Measurements from ENCODE around the gene MAPK1.

Gene MAPK1

GRCh38 chr22:21766691-21767462 lies 100.6 kb downstream of the MAPK1 start:
- H3K4me2 ChIP-seq (ENCODE audit: low read depth, low read length): no peak overlapping the region
- no peaks in the 10 kb centered on the region for H3F3A ChIP-seq (ENCODE audit: insufficient read depth, low read length)
- TF ChIP-seq EZH2 (optimal IDR thresholded peaks at IDR 0.05; ENCODE audit: low read depth, low read length): no peak
- no peak for TF ChIP-seq EZH2phosphoT487 (IDR thresholded peaks at IDR 0.05; ENCODE audit: low read length)
- TF ChIP-seq, protein P1, sequence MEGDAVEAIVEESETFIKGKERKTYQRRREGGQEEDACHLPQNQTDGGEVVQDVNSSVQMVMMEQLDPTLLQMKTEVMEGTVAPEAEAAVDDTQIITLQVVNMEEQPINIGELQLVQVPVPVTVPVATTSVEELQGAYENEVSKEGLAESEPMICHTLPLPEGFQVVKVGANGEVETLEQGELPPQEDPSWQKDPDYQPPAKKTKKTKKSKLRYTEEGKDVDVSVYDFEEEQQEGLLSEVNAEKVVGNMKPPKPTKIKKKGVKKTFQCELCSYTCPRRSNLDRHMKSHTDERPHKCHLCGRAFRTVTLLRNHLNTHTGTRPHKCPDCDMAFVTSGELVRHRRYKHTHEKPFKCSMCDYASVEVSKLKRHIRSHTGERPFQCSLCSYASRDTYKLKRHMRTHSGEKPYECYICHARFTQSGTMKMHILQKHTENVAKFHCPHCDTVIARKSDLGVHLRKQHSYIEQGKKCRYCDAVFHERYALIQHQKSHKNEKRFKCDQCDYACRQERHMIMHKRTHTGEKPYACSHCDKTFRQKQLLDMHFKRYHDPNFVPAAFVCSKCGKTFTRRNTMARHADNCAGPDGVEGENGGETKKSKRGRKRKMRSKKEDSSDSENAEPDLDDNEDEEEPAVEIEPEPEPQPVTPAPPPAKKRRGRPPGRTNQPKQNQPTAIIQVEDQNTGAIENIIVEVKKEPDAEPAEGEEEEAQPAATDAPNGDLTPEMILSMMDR (IDR thresholded peaks at IDR 0.05; ENCODE audit: low read length): no peak
- no peak overlapping the region for H3K27ac ChIP-seq (ENCODE audit: low read length)
- no peak for DNase-seq
- H3K36me3 ChIP-seq (replicated peaks; ENCODE audit: insufficient read depth, low read length): 0 out of 2 replicates have a peak, but pooled peaks cover 2% of the 10 kb centered on the region
- H4K20me1 ChIP-seq (ENCODE audit: insufficient read depth, low read length): no peaks in the 10 kb centered on the region
- H3K9ac ChIP-seq (ENCODE audit: low read length): no peak overlapping the region
- no peaks in the 10 kb centered on the region for H3K4me1 ChIP-seq (ENCODE audit: low read length)
- H2AFZ ChIP-seq (ENCODE audit: low read length): no peak overlapping the region
- no peaks in the 10 kb centered on the region for H3K9me2 ChIP-seq (replicated peaks; ENCODE audit: insufficient read depth, low read length)
- no peaks in the 10 kb centered on the region for H3K79me2 ChIP-seq (ENCODE audit: low read length)
- no peaks in the 10 kb centered on the region for H3K27me3 ChIP-seq (replicated peaks; ENCODE audit: insufficient read depth, low read length)
- no peak overlapping the region for H3K4me3 ChIP-seq (ENCODE audit: low read length)
- no peaks in the 10 kb centered on the region for H3K9me3 ChIP-seq (replicated peaks; ENCODE audit: insufficient read depth, low read length)

- no peak overlapping the region for H2AFZ ChIP-seq (ENCODE audit: low read length)
- no peak for DNase-seq
- no peak overlapping the region for H3K4me3 ChIP-seq (ENCODE audit: low read length)
- no peaks in the 10 kb centered on the region for H3K9me2 ChIP-seq (replicated peaks; ENCODE audit: insufficient read depth, low read length)
- no peaks in the 10 kb centered on the region for H3K27me3 ChIP-seq (replicated peaks; ENCODE audit: insufficient read depth, low read length)
- H3K27ac ChIP-seq (ENCODE audit: low read length): no peak overlapping the region
- no peaks in the 10 kb centered on the region for H3K79me2 ChIP-seq (ENCODE audit: low read length)
- no peak overlapping the region for H3K4me2 ChIP-seq (ENCODE audit: low read depth, low read length)
- no peaks in the 10 kb centered on the region for H3K9me3 ChIP-seq (replicated peaks; ENCODE audit: insufficient read depth, low read length)
- H4K20me1 ChIP-seq (ENCODE audit: insufficient read depth, low read length): no peaks in the 10 kb centered on the region
- H3K36me3 ChIP-seq (replicated peaks; ENCODE audit: insufficient read depth, low read length): 0 out of 2 replicates have a peak, but pooled peaks cover 2% of the 10 kb centered on the region
- TF ChIP-seq EZH2 (optimal IDR thresholded peaks at IDR 0.05; ENCODE audit: low read depth, low read length): no peak
- TF ChIP-seq, protein P1 (IDR thresholded peaks at IDR 0.05; ENCODE audit: low read length): no peak
- no peak for TF ChIP-seq EZH2phosphoT487 (IDR thresholded peaks at IDR 0.05; ENCODE audit: low read length)
- H3K4me1 ChIP-seq (ENCODE audit: low read length): peaks cover 6% of the 10 kb centered on the region; the same call in 1 of the 2 replicates
- H3K9ac ChIP-seq (ENCODE audit: low read length): no peak overlapping the region
- peaks cover 4% of the 10 kb centered on the region for H3F3A ChIP-seq (ENCODE audit: insufficient read depth, low read length)
Measured at GRCh38 chr22:21765909-21766529, 101.4 kb downstream of the MAPK1 start.

DNA sequence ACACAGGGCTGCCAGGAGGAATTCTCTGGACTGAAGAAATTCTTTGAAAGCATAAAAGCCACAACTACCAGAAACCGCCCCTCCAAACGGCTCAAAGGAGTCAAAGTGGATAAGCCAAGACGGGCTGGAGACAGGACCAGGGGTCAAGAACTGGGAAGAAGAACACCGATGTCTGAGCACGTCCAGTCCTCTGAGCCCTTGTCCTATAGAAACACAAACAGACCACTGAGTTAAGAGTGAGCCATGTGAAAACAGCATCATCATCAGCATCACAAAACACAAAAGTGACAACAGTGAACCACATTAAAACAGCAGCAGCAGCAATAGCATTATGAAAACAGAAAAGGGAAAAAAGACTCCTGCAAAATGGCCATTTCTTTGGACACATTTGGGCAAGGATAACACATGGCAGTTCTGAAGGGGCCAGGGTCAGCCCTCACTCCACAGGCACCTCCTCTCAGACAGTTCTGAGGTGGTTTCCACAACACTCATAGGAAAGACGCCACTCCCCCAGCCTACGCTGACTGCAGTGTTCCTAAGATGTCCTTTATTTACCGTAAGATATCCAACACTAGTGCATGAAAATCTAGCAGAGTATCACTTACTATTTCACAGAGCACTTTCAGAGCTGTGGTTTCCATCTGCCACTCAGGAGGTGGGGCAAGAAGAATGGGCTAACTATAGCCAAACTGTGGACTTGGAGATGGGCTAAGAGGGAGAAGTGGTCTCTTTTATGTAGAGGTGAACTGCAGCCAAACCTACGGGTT lies 103.2 kb downstream of the MAPK1 start:
- Histone ChIP-seq H3K79me2 (ENCODE audit: low read length) (no peaks in the 10 kb centered on the region), H3K9me3 (replicated peaks; ENCODE audit: insufficient read depth, low read length) (no peaks in the 10 kb centered on the region), H3F3A (ENCODE audit: insufficient read depth, low read length) (peaks cover 13% of the 10 kb centered on the region), H4K20me1 (ENCODE audit: insufficient read depth, low read length) (no peaks in the 10 kb centered on the region), H3K4me1 (ENCODE audit: low read length) (peaks cover 6% of the 10 kb centered on the region; the same call in 1 of the 2 replicates), H3K27ac (ENCODE audit: low read length) (no peak overlapping the region), H3K4me3 (ENCODE audit: low read length) (no peak overlapping the region), H3K27me3 (replicated peaks; ENCODE audit: insufficient read depth, low read length) (no peaks in the 10 kb centered on the region), H2AFZ (ENCODE audit: low read length) (no peak overlapping the region), H3K36me3 (replicated peaks; ENCODE audit: insufficient read depth, low read length) (0 out of 2 replicates have a peak, but pooled peaks cover 2% of the 10 kb centered on the region), H3K4me2 (ENCODE audit: low read depth, low read length) (no peak overlapping the region), H3K9ac (ENCODE audit: low read length) (no peak overlapping the region), H3K9me2 (replicated peaks; ENCODE audit: insufficient read depth, low read length) (no peaks in the 10 kb centered on the region)
- no peak for DNase-seq
- TF ChIP-seq, protein P1 (IDR thresholded peaks at IDR 0.05; ENCODE audit: low read length): no peak
- no peak for TF ChIP-seq EZH2 (optimal IDR thresholded peaks at IDR 0.05; ENCODE audit: low read depth, low read length)
- no peak for TF ChIP-seq EZH2phosphoT487 (IDR thresholded peaks at IDR 0.05; ENCODE audit: low read length)

Measured in MM.1S (cell line).